ENCODE results near the gene RAPSN.

The RAPSN gene

GRCh38 chr11:47391711-47392432, 57.1 kb downstream of the RAPSN start:
- no peaks in the 10 kb centered on the region for H3K4me1 ChIP-seq (ENCODE audit: insufficient read depth, low read length)
- no peak overlapping the region for H3K4me3 ChIP-seq (ENCODE audit: low read length)
- no peaks in the 10 kb centered on the region for H3K27me3 ChIP-seq (ENCODE audit: insufficient read depth, low read length)
- no peaks in the 10 kb centered on the region for H3K9me3 ChIP-seq (ENCODE audit: low read length)
- H2AFZ ChIP-seq (ENCODE audit: low read depth, low read length), result no peak overlapping the region
- H3K36me3 ChIP-seq (ENCODE audit: insufficient read depth, low read length), result no peaks in the 10 kb centered on the region

- H2AFZ ChIP-seq (ENCODE audit: low read depth, low read length), result no peak overlapping the region
- H3K9me3 ChIP-seq (ENCODE audit: low read length), result no peaks in the 10 kb centered on the region
- no peaks in the 10 kb centered on the region for H3K4me1 ChIP-seq (ENCODE audit: insufficient read depth, low read length)
- no peaks in the 10 kb centered on the region for H3K27me3 ChIP-seq (ENCODE audit: insufficient read depth, low read length)
- H3K4me3 ChIP-seq (ENCODE audit: low read length), result no peak overlapping the region
- no peaks in the 10 kb centered on the region for H3K36me3 ChIP-seq (ENCODE audit: insufficient read depth, low read length)
Measured at GRCh38 chr11:47391077-47391583, 57.8 kb downstream of the RAPSN start.

GRCh38 chr11:47390422-47390760, 58.5 kb downstream of the RAPSN start:
- H3K4me1 ChIP-seq (ENCODE audit: insufficient read depth, low read length), result no peaks in the 10 kb centered on the region

DNA sequence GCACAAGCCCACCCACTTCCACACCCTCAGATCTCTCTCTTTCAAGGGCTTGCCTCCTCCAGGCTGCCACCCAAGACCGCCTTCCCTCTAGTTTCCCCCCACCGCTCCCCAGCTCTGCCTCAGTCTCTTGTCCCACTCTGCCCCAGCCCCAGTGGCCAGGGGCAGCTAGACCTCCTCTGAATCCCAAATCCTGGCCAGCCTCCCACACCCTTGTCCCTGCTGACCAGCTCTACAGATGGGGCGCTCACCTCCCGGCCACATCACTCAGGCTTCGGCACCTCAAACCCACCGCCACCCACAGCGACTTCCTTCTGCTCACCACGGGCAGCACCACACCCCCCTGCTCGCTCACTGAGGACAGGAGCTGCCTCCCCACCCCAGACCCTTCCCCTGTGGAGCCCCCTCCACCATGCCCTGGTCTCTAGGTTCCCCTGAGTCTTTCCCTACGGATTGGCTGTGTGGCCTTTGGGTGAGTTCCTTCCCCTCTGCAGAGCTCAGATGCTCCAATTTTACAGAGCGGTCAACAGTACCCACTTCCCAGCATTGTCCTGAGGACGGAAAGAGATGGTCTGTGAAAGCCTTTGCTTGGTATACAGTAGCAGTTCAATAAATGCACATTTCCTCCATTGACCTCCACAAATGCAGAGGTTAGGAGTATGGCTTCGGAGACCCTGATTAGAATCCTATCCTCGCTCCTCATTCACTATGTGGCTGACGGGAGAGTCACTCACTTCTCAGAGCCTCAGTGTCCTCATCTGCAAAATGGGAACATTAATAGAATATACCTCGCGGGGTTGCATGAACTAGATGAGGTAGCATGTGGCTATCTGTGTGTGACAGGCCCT, 59.1 kb downstream of the RAPSN start:
- H2AFZ ChIP-seq (ENCODE audit: low read depth, low read length), result no peak overlapping the region
- H3K4me3 ChIP-seq (ENCODE audit: low read length), result no peak overlapping the region
- H3K27me3 ChIP-seq (ENCODE audit: insufficient read depth, low read length), result no peaks in the 10 kb centered on the region
- H3K36me3 ChIP-seq (ENCODE audit: insufficient read depth, low read length), result no peaks in the 10 kb centered on the region
- no peaks in the 10 kb centered on the region for H3K9me3 ChIP-seq (ENCODE audit: low read length)
- H3K4me1 ChIP-seq (ENCODE audit: insufficient read depth, low read length), result no peaks in the 10 kb centered on the region

More at GRCh38 chr11:47390422-47390760, 58.5 kb downstream of the RAPSN start:
- H3K9me3 ChIP-seq (ENCODE audit: low read length), result no peaks in the 10 kb centered on the region
- H3K27me3 ChIP-seq (ENCODE audit: insufficient read depth, low read length), result no peaks in the 10 kb centered on the region
- no peak overlapping the region for H2AFZ ChIP-seq (ENCODE audit: low read depth, low read length)
- H3K36me3 ChIP-seq (ENCODE audit: insufficient read depth, low read length), result no peaks in the 10 kb centered on the region
- H3K4me3 ChIP-seq (ENCODE audit: low read length), result no peak overlapping the region

DNA sequence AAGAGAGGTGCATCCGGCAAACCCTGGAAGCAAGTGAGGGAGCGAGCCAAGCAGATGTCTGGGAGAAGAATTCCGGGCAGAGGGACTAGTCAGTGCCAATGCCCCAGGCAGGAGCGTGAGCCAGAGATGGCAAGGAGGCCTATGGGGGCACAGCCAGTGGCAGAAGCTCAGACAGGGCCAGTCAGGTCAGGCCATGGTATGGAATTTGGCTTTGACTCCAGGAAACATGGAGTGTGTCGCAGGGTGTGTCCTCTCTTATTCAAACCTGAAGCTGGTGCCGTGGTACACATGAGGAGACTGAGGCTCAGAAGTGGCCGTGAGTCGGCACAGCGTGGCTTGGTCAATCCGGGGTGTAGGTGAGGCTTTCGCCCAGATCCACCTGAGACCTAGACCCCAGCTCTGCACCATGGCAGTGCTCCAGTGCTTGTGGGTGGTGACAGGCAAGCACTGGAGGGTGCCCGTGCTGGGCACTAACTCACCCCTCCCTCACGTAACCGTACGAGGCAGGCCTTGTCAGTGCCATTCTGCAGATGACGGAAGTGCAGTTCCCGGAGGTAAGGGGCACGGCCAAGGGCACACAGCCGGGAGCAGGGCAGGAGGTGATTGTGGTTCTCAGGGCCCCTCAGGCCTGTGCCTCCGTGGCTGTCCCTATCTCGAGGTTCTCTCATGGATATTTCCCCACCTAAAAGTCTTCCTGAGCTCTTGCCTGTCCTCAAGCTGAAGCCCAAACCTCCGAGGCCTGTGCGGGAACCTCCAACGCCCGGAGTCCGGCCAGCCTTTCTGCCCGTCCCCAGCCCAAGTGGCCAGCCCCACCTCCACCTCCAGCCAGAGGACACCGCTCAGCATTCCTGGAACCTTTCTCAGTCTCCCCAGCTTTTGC, 60.0 kb downstream of the RAPSN start:
- H2AFZ ChIP-seq (ENCODE audit: low read depth, low read length), result no peak overlapping the region
- no peak overlapping the region for H3K4me3 ChIP-seq (ENCODE audit: low read length)
- no peaks in the 10 kb centered on the region for H3K9me3 ChIP-seq (ENCODE audit: low read length)
- no peaks in the 10 kb centered on the region for H3K4me1 ChIP-seq (ENCODE audit: insufficient read depth, low read length)
- no peaks in the 10 kb centered on the region for H3K27me3 ChIP-seq (ENCODE audit: insufficient read depth, low read length)
- no peaks in the 10 kb centered on the region for H3K36me3 ChIP-seq (ENCODE audit: insufficient read depth, low read length)

DNA sequence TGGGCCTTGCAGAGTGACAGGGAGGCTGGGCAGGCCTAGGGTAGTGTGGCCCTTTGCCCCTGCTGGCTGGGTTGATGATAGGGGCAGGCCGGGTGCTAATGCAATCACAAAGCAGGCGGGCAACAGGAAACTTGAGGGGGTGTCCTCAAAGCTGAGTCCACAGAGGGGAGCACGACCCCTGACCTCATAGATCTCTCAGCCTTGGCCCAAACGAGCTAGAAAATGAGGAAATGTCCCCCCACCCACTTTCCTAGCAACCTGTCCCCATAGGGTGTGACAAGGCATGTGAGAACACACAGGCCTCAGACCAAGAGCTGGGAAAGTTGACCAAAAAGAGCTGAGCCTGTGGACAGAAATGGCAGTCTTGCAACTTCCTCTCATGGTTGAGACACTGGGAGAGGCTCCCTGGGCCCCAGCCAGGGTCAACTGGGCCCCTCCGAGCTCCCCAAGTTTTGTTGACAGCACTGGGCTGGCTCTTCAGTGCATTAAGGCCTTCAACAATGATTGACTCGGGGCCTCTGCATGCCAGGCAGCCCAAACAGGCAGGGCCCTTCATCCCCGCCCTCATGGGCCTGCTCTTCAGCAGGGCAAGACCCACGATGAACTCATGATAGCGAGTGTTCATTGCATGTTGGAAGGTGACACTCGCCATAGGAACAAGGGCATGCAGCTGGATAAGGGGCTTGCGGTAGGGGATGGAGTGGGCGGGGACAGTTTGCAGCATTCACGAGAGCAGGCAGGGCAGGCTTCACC, 60.8 kb downstream of the RAPSN start:
- Histone ChIP-seq H3K27me3 (ENCODE audit: insufficient read depth, low read length) (no peaks in the 10 kb centered on the region), H3K4me3 (ENCODE audit: low read length) (no peak overlapping the region), H3K36me3 (ENCODE audit: insufficient read depth, low read length) (no peaks in the 10 kb centered on the region), H3K9me3 (ENCODE audit: low read length) (no peaks in the 10 kb centered on the region), H2AFZ (ENCODE audit: low read depth, low read length) (no peak overlapping the region), H3K4me1 (ENCODE audit: insufficient read depth, low read length) (no peaks in the 10 kb centered on the region)
